ENCODE measurements around the gene HNRNPA2B1.
"Not testable (repeated sequence)": the region's sequence is repeated elsewhere in the genome, so short reads cannot be mapped to it uniquely, and the experiment has no call there.

Gene HNRNPA2B1

DNA sequence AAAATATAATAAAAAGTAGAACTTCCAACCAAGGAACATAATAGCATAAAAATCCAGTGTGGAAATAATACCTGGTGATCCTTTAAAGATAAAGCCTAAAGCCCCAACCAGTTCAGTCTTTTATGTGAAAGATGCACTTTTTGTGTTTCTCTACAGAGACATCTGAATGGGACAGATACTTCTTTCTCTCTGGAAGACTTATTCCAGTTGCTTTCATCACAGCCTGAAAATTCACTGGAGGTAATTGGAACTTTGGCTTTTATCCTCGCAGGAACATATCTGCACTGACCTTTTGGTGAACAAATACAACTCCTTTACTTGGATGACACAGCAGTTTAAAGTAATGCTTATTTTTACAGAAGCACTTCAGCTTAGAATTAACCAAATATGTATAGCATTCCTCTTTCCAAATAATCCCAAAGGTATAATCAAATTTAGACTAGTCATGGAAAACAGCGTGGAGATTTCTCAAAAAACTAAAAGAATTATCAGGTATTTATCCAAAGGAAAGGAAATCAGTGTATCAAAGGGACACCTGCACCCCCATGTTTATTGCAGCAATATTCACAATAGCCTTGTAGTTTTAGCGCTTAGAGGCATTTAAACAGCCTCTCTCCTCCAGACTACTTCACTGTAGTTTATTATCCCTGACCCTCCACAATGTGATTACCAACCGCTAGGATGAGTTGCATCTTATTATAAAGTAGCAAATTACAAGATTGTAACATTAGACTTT is 16.8 kb downstream of the HNRNPA2B1 start:
- no peak for FAIRE-seq

DNA sequence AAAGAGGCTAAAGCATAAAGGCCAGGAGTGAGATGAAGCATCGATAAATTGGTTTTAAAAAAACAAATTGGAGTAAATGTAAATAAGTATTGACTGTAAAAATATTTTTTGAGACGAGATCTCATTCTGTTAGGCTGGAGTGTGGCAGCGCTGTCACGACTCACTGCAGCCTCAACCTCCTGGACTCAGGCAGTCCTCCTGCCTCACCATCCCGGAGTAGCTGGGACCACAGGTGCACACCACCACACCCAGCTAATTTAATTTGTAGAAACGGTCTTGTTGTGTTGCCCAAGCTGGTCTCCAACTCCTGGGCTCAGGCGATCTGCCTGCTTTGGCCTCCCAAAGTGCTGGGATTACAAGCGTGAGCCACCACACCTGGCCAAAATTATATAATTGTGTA is 17.8 kb downstream of the HNRNPA2B1 start:
- FAIRE-seq: peak; percentile 85

DNA sequence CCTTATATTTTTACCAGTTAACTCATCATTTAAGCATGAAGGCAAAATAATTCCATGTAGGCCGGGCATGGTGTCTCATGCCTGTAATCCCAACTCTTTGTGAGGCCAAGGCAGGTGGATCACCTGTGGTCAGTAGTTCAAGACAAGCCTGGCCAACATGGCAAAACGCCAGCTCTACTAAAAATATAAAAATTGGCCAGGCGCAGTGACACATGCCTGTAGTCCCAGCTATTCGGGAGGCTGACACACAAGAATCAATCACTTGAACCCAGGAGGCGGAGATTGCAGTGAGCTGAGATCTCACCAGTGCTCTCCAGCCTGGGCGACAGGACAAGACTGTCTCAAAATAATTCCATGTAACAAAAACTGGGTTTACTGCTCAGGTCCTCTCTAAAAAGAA is 18.3 kb downstream of the HNRNPA2B1 start:
- FAIRE-seq: no peak

DNA sequence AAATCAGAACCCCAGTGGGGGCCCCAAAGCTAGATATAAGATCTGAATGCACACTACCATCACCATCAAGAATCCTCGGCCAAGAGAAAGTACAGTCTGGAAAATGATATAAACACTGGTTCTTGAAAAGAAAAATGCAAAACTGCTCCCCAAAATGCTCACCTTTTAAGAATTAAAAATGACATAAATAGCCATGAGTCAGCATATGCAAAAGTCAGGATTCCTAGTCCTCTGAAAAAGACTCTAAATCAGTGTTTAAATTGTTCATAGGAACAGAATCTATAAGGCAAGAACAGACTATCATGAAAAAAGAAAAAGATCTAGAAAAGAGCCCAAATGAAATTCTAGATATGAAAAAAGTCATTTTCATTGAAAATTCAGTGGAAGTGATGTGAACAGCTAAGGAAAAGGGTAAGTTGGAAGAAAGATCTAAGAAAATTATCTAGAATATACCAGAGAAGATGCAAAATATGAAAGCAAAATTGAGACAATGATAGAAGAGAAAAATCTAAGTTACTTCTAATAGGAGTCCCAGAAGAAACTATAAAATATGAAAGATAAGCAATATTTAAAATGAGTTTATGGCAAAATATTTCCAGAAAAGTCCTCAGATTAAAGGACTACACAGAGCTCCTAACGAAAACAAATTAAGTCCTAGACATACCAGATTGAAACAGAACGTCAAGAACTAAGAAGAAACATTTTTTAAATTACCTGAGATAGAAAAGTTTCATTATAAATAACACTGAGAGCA is 18.9 kb downstream of the HNRNPA2B1 start:
- no peak for FAIRE-seq

DNA sequence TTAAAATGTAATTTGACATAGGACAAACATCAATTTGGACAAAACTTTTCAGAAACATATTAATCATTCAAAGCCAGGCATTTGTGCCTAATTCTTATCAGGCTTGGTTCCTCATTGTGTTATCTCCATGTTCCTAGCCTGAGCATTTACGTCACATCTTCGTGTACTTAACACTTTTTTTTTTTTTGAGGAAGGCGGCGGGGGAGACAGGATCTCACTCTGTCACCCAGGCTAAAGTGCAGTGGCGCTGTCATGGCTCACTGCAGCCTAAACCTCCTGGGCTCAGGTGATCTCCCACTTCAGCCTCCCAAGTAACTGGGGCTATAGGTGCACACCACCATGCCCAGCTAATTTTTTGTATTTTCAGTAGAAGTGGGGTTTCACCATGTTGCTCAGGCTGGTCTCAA is 19.8 kb downstream of the HNRNPA2B1 start:
- FAIRE-seq: no peak

DNA sequence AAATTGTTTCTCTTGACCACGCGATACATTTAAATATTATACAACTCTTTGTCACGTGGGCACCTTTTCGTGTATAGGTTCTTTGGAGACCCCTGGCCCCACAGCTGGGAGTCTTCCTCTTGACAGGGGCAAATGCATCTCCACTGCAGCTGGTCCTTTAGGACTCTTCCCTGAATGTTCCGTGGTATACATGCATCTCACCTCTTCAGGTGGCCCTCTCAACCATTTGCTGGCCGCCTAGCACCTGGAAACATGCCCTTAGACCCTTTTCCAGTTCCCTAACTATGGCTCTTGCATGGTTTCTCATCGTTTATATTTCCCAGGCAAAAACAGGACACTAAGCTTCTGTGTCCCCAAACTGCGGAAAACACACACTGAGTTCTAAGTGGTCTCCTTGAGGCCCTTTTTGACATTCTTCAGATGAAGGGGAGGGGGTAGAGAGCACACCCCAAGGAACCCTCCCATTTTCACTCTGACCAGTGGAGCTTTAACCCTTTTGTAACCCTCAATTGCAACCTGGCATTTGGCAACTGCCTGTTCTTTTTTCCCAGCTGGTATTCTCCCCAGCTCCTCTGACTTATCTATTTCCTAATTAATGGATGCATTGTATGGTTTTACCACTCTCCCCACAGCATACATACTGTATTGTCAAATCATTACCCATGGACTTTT is 20.6 kb downstream of the HNRNPA2B1 start:
- FAIRE-seq: no peak

DNA sequence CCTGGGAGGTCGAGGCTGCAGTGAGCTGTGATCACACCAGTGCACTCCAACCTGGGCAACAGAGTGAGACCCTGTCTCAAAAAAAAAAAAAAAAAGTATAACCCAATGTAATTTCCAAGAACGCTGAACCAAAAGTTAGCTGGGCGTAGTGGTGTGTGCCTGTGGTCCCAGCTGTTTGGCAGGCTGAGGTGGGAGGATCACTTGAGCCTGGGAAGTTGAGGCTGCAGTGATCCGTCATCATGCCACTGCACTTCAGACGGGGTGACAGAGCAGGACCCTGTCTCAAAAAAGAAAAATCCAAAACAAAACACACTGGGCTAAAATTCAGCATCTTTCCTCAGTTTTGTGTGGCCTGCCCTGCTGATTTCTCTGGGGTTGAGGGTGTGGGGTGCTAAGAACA is 21.1 kb downstream of the HNRNPA2B1 start:
- FAIRE-seq: no peak

DNA sequence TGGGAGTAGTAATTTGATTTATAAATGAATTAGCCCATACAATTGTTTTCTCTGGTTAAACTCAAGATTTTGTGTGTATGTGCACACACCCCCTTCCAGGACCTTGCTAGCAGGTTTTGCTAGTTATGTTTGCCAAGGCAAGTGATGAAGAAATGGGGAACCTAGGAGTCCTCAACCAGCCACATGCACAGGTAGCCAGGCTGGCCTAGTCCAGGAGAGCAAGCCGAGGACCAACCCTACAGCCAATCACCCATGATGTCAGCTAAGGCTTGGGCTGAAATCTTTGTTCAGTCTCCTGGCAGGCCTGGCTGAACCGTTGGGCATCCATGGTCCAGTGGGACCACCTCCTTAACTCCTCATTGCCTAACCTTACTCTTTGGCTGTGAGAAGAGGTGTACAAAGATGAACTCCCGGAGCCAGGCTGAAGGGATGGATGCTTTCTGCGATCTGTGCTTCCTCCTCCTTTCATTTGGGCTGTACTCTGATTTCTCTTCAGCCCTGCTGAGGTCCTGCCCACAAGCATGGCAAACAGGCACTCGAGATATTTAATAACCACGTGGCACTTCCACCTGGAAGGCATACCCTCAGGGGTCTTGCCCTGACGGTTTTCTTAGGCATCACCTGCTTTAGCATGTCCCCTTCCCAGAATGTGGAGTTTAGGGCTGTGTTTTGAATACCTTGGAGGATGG is 22.1 kb downstream of the HNRNPA2B1 start:
- peak; percentile 91 for FAIRE-seq

DNA sequence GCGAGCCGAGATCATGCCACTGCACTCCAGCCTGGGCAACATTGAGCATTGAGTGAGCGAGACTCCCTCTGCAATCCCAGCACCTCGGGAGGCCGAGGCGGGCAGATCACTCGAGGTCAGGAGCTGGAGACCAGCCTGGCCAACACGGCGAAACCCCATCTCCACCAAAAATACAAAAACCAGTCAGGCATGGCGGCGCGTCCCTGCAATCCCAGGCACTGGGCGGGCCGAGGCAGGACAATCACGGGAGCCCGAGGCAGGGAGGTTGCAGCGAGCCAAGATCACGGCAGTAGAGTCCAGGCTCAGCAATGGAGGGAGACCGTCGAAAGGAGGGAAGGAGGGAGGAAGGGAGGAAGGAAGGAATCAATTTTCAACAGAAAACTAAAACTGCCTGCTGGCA is 23.3 kb downstream of the HNRNPA2B1 start:
- not testable (repeated sequence) for FAIRE-seq

DNA sequence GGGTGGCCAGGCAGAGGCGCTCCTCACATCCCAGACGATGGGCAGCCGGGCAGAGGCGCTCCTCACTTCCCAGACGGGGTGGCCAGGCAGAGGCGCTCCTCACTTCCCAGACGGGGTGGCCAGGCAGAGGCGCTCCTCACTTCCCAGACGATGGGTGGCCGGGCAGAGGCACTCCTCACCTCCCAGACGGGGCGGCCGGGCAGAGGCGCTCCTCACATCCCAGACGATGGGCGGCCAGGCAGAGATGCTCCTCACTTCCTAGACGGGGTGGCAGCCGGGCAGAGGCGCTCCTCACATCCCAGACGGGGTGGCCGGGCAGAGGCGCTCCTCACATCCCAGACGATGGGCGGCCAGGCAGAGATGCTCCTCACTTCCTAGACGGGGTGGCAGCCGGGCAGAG is 23.9 kb downstream of the HNRNPA2B1 start:
- not testable (repeated sequence) for FAIRE-seq

DNA sequence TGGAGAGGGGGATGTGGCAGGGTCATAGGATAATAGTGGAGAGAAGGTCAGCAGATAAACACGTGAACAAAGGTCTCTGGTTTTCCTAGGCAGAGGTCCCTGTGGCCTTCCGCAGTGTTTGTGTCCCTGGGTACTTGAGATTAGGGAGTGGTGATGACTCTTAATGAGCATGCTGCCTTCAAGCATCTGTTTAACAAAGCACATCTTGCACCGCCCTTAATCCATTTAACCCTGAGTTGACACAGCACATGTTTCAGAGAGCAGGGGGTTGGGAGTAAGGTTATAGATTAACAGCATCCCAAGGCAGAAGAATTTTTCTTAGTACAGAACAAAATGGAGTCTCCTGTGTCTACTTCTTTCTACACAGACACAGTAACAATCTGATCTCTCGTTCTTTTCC is 24.6 kb downstream of the HNRNPA2B1 start:
- FAIRE-seq: not testable (repeated sequence)

DNA sequence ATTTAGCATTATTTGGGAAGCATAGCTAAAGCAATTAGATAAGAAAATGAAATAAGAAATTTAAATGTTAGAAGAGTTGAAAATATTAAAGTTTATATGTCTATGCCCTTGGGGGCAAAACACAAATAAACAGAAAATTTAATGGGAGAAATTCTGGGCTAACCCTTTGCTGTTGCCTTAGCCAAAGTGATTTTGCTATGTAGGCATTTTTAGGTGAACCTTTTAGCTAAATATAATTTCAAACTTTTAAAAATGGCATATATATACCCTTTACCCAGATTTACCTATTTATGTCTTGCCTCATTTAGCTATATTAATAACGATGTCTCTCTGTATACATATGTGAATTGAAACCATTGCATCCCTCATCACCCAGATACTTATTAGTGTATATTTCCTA is 28.5 kb downstream of the HNRNPA2B1 start:
- peak; percentile 28 for FAIRE-seq

DNA sequence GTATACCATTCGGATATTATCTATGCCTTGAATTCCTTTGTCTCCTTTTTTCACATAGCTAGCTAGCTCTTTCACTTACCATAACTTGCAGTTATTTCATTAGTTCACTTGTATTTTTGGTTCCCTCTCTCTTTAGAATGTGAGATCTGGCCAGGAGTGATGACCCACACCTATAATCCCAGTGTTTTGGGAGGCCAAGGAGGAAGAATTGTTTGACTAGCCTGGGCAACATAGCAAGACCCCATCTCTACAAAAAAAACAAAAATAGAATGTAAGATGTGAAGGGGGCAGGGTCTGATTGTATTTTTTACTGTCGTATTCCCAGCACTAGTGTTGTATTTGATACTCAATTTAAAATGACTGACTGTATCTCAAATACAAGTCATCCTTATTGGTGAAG is 28.9 kb downstream of the HNRNPA2B1 start:
- no peak for FAIRE-seq

DNA sequence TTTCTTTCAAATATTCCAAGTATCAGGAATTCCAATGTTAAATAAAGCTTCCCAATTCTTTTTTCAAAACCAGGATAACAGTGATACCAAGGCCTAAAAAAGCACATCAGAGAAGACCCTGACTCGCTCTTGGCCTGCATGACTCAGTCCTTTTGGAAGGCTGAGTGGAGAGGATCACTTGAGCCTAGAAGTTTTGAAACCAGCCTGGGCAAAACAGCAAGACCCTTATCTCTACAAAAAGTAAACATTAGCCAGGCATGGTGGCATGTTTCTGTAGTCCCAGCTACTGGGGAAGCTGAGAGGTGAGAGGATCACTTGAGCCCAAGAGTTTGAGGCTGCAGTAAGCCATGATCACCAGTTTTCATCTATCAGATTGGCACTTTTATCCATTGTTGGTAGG is 29.9 kb downstream of the HNRNPA2B1 start:
- FAIRE-seq: no peak

DNA sequence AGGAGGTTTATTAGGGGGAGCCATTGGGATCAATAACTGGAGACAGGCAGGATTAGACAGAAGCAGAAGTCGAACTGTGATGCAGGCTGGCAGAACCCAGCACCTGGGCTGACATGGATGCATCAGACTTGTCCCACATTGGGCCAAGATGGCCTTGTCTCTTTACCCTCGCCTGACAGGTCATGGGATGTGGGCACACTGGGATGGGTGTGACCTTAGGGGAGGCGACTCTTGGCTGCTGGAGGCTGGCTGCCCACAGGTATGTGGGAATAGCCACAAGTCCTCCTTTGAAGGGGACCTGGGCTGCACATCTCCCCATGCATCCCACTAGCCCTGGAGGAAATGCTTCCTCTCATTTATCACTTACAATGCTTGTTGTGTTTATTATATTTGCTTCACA is 31.3 kb downstream of the HNRNPA2B1 start:
- FAIRE-seq: no peak

DNA sequence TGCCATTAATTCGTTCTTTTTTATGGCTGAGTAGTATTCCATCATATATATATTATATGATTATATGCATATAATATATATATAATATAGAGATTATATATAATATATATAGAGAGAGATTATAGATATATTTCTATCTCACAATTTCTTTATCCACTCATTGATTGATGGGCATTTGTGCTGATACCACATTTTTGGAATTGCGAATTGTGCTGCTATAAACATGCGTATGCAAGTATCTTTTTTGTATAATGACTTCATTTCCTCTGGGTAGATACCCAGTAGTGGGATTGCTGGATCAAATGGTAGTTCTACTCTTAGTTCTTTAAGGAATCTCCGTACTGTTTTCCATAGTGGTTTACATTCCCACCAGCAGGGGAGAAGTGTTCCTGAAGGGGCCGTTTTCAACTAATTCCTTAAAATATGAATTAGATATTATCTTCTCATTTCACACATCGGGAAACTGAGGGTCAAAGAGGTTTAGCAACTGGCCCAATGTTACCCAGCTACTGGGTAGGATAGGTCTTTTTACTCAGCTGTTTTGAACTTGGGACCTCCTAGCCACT is 32.0 kb downstream of the HNRNPA2B1 start:
- peak; percentile 76 for FAIRE-seq

DNA sequence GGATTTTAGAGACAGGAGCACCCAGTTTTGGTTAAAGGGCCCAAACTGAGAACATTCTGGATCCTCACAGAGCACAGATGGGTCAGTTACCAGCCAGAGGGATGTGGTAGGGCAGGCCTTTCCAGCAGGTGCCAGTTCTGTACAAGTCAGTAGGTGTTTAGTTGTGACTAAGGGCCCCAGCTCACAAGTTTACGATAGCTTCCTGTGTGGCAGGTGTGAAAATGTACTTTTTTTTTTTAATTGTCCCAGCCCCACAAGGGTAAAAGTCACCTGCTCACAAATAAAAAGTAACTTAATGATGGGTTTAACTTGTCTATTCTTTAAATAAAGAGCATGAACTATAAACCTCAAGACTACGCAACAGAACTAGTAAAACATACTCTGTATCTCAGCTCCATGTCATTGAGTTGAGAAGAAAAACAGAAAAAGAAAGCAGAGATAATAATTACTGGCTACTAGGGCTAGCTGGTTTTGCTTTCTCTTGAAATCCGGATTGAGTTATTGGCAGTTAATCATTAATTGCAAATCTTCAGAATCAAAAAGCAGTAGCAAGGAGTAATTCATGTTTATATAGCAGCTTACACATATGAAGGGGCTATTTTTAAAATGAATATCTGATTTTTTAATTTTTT is 33.1 kb downstream of the HNRNPA2B1 start:
- peak; percentile 25 for FAIRE-seq

DNA sequence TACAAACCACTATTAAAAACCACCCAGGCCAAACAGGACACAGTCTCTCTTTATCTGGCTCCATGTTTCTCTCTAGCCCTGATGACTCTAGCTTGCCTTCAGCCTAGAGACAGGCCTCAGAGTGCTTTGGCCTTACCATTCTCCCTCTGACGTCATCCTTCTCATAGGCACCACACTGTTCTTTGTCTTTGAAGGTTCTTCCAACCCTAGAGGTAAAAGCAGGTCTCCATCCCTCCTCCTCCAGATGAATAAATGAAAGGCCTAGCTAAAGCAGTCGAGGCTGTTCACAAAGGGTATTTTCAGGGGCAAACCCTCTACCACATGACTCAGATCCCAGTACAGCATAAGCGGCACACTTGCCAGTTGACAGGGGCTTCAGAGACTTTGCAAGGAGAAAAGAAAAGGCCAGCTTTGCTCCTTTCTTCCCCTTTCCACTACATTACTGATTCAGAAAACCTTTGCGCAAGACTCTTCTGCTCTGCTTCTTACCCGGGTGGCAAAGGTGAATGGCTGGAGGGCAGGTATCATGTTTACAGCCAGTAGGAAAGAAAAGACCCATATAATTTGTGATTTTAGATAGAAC is 33.8 kb downstream of the HNRNPA2B1 start:
- FAIRE-seq: no peak

DNA sequence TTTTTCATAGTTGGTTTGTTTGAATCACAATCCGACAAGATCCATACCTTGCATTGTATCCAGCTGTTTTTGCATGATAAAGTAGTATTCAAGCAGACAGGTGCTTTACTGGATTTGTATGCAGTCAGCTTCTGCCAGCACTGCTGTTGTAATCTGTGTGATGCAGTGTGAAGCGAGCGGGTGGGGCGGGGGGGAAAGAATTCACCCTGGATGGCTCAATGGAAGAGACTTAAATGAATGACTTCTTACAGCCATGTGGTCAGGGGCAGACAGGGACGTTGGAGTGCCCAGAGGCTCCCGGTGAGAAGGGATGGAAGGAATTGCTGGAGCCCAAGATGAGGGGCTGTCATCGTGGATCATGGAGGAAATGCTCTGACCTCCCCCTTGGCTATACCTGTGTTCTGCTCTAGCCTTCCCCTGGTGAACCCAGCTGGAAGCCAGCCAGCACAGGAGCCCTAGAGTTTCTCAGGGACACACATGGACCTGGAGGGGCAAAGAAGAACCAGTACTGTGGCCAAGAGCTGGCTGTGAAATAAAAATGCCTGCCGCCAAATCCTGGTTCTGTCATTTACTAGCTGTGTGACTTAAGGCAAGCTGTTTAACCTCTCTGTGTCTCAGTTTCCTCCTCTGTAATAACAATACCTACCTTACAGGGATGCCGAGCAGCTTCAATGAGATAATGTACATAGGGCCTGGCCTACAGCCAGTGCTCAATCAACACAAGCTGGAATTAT is 34.4 kb downstream of the HNRNPA2B1 start:
- FAIRE-seq: no peak

DNA sequence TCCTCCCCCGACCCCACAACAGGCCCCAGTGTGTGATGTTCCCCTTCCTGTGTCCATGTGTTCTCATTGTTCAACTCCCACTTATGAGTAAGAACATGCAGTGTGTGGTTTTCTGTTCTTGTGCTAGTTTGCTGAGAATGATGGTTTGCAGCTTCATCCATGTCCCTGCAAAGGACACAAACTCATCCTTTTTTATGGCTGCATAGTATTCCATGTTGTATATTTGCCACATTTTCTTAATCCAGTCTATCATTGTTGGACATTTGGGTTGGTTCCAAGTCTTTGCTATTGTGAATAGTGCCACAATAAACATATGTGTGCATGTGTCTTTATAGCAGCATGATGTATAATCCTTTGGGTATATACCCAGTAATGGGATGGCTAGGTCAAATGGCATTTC is 36.7 kb downstream of the HNRNPA2B1 start:
- not testable (repeated sequence) for FAIRE-seq

DNA sequence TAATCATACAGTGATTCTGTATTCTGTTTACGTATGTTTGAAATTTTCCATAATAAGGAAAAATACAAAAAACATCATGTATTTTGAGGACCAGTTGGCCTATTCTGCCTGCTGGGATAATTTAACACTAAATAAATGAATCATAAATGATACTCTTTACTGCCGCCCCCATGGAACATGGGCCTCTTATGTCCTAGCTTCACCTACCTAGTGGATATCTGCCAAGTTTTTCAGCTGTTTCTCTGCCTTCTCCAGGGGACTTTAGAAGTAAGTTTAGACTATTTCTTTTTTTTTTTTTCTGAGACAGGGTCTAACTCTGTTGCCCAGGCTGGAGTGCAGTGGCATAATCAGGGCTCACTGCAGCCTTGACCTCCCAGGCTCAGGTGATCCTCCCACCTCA is 38.1 kb downstream of the HNRNPA2B1 start:
- no peak for FAIRE-seq

All from G401.6 (cell line).